Sigmoid colon (tissue), 7 donors: ENCODE results near the gene PCNT. TPM values are rescaled to one million over a fixed set of nuclear protein-coding genes. Genes with fewer than 3 reads are reported as not detected.

Experiments
- DNase-seq: peaks from one replicate; pipeline ENCODE4 v3.0.0-alpha.2; 2019
- H3K27ac ChIP-seq, 4 donors: fragments of 200-600 bp; sonication (generic); one replicate each; pipeline ENCODE4 v1.5.1; 2016 to 2019; ENCODE audit warnings: mild to moderate bottlenecking in 1 of 4
- H3K27me3 ChIP-seq, 3 donors: fragments of 200-600 bp; sonication (generic); one replicate each; pipeline ENCODE4 v1.5.1; 2019; ENCODE audit warnings: mild to moderate bottlenecking in 1 of 3
- H3K36me3 ChIP-seq, 4 donors: fragments of 200-600 bp; sonication (generic); one replicate each; pipeline ENCODE4 v1.5.1; 2016 to 2019
- H3K4me1 ChIP-seq, 4 donors: fragments of 200-600 bp; sonication (generic); one replicate each; pipeline ENCODE4 v1.5.1; 2017 to 2019
- H3K4me3 ChIP-seq, 4 donors: fragments of 200-600 bp; sonication (generic); one replicate each; pipeline ENCODE4 v1.5.1; 2017 to 2019; ENCODE audit warnings: mild to moderate bottlenecking in 2 of 4, moderate library complexity in 1 of 4
- H3K9me3 ChIP-seq, 4 donors: fragments of 200-600 bp in 3 of 4; sonication (generic) in 3 of 4; one replicate each; pipeline versions ENCODE4 v1.5.1 to v1.6.1; 2013 to 2019
- CTCF ChIP-seq, 4 experiments: fragments of 450-650 bp in 3 of 4; fragments of 200-600 bp in 1 of 4; IDR thresholded peaks; one replicate each; pipeline ENCODE4 v1.5.1; 2016 to 2019; ENCODE audit warnings: antibody characterized with exemption in 4 of 4, mild to moderate bottlenecking in 3 of 4, moderate library complexity in 2 of 4
- EP300 ChIP-seq, 4 donors: sonication (generic); formaldehyde crosslinking; IDR thresholded peaks; one replicate each; pipeline ENCODE4 v1.6.1; 2017; ENCODE audit warnings: antibody characterized with exemption in 4 of 4
- POLR2A ChIP-seq, 2 donors: fragments of 450-650 bp; IDR thresholded peaks; one replicate each; pipeline ENCODE4 v1.6.1; 2016; ENCODE audit warnings: antibody characterized with exemption in 2 of 2, mild to moderate bottlenecking in 2 of 2, moderate library complexity in 2 of 2
- POLR2AphosphoS5 ChIP-seq, 4 donors: sonication (generic); formaldehyde crosslinking; IDR thresholded peaks; one replicate each; pipeline ENCODE4 v1.6.1; 2017; ENCODE audit warnings: antibody characterized with exemption in 4 of 4
- WGBS, 2 donors: extraction: QIAGEN DNeasy Blood & Tissue Kit; methylation state at CpG; one replicate each; pipeline ENCODE4 v1.1.7; 2013; 5-methylcytosine and 5-hydroxymethylcytosine counted together
- intact Hi-C: fragments of 100-400 bp; cut with DNase I; formaldehyde crosslinking; loops from one replicate; pipeline ENCODE4 v1.15.1; 2023
- polyA plus RNA-seq, 3 donors: library from polyadenylated mRNA; stranded (reverse); fragments of 200-250 nt; gene quantifications; one replicate each; pipeline ENCODE4 v1.2.3, GENCODE V29; 2013
- total RNA-seq, 4 donors: library from RNA; depleted of rRNA; stranded (reverse); fragments of >200 nt; gene quantifications; one replicate each; pipeline ENCODE4 v1.1.0, GENCODE V29; 2016
- donor health status: healthy with polysubstance abuse.
- donor health status: Bipolar disorder and iron deficiency.
- donor health status: healthy.

PCNT gene
- total and polyA plus RNA-seq, 7 donors = 6.0 to 49.6 (median 18.5) TPM

GRCh38 chr21:46289655-46290179 is 34.2 kb upstream of the PCNT start:
- Histone ChIP-seq H3K9me3 (no peaks in the 10 kb centered on the region), H3K4me1 (peaks cover 0 to 22% (median 13%) of the 10 kb centered on the region in 4 donors), H3K27ac (no peak overlapping the region), H3K36me3 (peaks cover 0 to 10% (median under 1%) of the 10 kb centered on the region in 4 donors), H3K4me3 (no peak overlapping the region), H3K27me3 (no peaks in the 10 kb centered on the region)
- intact Hi-C loops = loop anchor here (5.0 kb wide), 1 partner anchor 147 kb away; no protein-coding TSS in a partner anchor
- no peak for DNase-seq
- 80 to 86% methylated on average over 6 of the region's 6 CpGs for WGBS, 2 donors
- no peak for TF ChIP-seq POLR2A (IDR thresholded peaks at IDR 0.05)
- no peak for TF ChIP-seq CTCF (IDR thresholded peaks at IDR 0.05)

- DNase-seq = no peak
- Histone ChIP-seq H3K4me1 (peaks cover 0 to 22% (median 12%) of the 10 kb centered on the region in 4 donors), H3K9me3 (no peaks in the 10 kb centered on the region), H3K36me3 (peaks cover 0 to 10% (median 0%) of the 10 kb centered on the region in 4 donors), H3K27ac (no peak overlapping the region), H3K27me3 (peaks cover 0 to 9% (median 0%) of the 10 kb centered on the region in 3 donors), H3K4me3 (no peak overlapping the region)
- 97 to 99% methylated on average over 2 of the region's 2 CpGs for WGBS, 2 donors
- intact Hi-C loops = no loop called here
- TF ChIP-seq POLR2A (IDR thresholded peaks at IDR 0.05) = no peak
- no peak for TF ChIP-seq EP300 (IDR thresholded peaks at IDR 0.05)
Observed at GRCh38 chr21:46291561-46291960, 32.4 kb upstream of the PCNT start.

- TF ChIP-seq CTCF (IDR thresholded peaks at IDR 0.05) = no peak
- TF ChIP-seq POLR2A (IDR thresholded peaks at IDR 0.05) = no peak
- TF ChIP-seq POLR2AphosphoS5 (IDR thresholded peaks at IDR 0.05) = no peak
- no peak for TF ChIP-seq EP300 (IDR thresholded peaks at IDR 0.05)
- no peak for DNase-seq
- Histone ChIP-seq H3K9me3 (no peaks in the 10 kb centered on the region), H3K4me1 (peaks cover 0 to 23% (median 18%) of the 10 kb centered on the region in 4 donors), H3K36me3 (peaks cover 0 to 10% (median 0%) of the 10 kb centered on the region in 4 donors), H3K27ac (no peak overlapping the region), H3K4me3 (no peak overlapping the region), H3K27me3 (peaks cover 0 to 40% (median 15%) of the 10 kb centered on the region in 3 donors)
- intact Hi-C loops = no loop called here
- WGBS, 2 donors = 60 to 74% methylated on average over 10 of the region's 10 CpGs
Observed at GRCh38 chr21:46294647-46295176, 29.2 kb upstream of the PCNT start.

- peaks cover 0 to 23% (median 18%) of the 10 kb centered on the region in 4 donors for H3K4me1 ChIP-seq
- no peak overlapping the region for H3K4me3 ChIP-seq
- TF ChIP-seq POLR2AphosphoS5 (IDR thresholded peaks at IDR 0.05) (no peak), EP300 (IDR thresholded peaks at IDR 0.05) (no peak), CTCF (IDR thresholded peaks at IDR 0.05) (no peak), POLR2A (IDR thresholded peaks at IDR 0.05) (no peak)
- peaks cover 0 to 45% (median 17%) of the 10 kb centered on the region in 3 donors for H3K27me3 ChIP-seq
- peak overlapping the region in 3 of 4 donors; percentile 57 to 65 (median 59) for H3K27ac ChIP-seq
- DNase-seq = no peak
- H3K36me3 ChIP-seq = peaks cover 0 to 10% (median 0%) of the 10 kb centered on the region in 4 donors
- intact Hi-C loops = no loop called here
- 55 to 66% methylated on average over 9 of the region's 9 CpGs for WGBS, 2 donors
- H3K9me3 ChIP-seq = no peaks in the 10 kb centered on the region
Observed at GRCh38 chr21:46295177-46295770, 28.7 kb upstream of the PCNT start.

GRCh38 chr21:46295996-46296752 is 27.8 kb upstream of the PCNT start:
- peak overlapping the region in 3 of 4 donors; percentile 59 to 65 (median 60) for H3K27ac ChIP-seq
- H3K4me1 ChIP-seq = peaks cover 0 to 23% (median 18%) of the 10 kb centered on the region in 4 donors
- peak; percentile 95 for DNase-seq
- no peaks in the 10 kb centered on the region for H3K9me3 ChIP-seq
- H3K4me3 ChIP-seq = peak overlapping the region in 1 of 4 donors; percentile 7
- peaks cover 0 to 45% (median 17%) of the 10 kb centered on the region in 3 donors for H3K27me3 ChIP-seq
- no peak for TF ChIP-seq CTCF (IDR thresholded peaks at IDR 0.05)
- TF ChIP-seq POLR2AphosphoS5 (IDR thresholded peaks at IDR 0.05) = peak in 2 of 4 donors; percentile 13 to 34
- intact Hi-C loops = no loop called here
- 68 to 71% methylated on average over 29 of the region's 29 CpGs for WGBS, 2 donors
- peaks cover 0 to 10% (median 0%) of the 10 kb centered on the region in 4 donors for H3K36me3 ChIP-seq
